Cardiac septum (tissue), 1 donor: Measurements from ENCODE around the gene TMEM79. TPM values are rescaled to one million over a fixed set of nuclear protein-coding genes. Genes with fewer than 3 reads are reported as not detected.
A peak's percentile ranks its signal among the peaks of the same experiment; 100 is the strongest.
"Not testable (repeated sequence)": the region's sequence is repeated elsewhere in the genome, so short reads cannot be mapped to it uniquely, and the experiment has no call there.

Source experiments
- DNase-seq: peaks from one replicate; pipeline ENCODE4 v3.0.0-alpha.2; 2020; ENCODE audit warnings: low spot score
- intact Hi-C: fragments of 100-400 bp; cut with DNase I; formaldehyde crosslinking; loops from one replicate; pipeline ENCODE4 v1.14.0; 2022
- total RNA-seq: library from RNA; stranded (reverse); fragmentation: NEBNext Ultra II Directional; extraction: Animal tissue kit (Norgen Biotek cat#: 25700); gene quantifications from one replicate; pipeline ENCODE4 v1.2.1, GENCODE V29; 2021
- donor health status: DM: no; HTN: no; CAD: no.

The TMEM79 gene
- total RNA-seq, 1 donor from 2014 or later = 2.2 TPM

DNA sequence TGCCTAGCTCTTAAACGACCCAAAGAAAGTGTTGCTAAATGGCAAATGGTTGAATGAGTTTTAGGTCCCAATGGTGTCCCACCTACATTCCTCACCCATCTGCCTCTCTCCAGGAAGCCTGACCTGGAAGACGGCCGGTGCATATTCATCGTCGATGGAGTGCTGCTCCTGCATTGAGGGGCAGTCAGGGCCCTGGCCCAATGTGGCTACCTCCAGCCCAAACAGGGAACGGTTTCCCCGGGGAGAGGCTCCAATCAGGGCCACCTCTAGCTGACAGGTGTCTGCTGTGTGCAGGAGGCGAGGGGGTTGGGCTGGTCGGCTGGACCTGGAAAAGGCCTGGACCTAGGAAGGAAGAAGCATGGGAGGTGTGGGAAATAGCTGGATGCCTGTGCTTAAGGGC, 9.8 kb downstream of the TMEM79 start:
- no peak for DNase-seq

DNA sequence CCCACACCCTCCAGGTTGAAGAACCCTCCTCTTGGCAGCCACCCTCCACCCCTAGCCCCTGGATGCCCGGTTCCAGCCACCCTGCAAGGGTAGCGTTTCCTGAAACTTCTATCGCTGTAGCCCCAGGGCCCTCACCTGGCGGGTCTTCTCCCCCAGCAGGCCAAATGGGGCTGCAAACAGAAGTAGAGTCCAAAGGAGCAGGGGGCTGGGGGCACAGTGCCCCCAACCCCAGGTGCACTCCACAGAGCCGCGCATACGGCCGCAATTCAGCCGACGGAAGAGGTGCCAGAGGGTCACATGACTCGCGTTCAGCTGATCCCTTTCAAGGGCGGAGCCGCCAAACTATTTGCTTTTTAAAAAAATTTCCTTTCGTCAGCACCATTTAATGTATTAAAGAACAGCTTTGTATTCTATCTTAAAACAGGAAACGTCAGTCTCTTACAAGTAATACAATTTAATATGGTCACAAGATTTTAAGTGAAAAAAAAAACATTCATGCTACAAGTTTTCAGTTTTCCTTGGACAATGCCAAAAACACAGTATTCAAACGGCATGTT, 11.3 kb downstream of the TMEM79 start, which contains the start of gene GLMP:
Gene GLMP (minus strand): TSS at position 289 of the 557 bp plus-strand sequence. CDS start 34 bp downstream, at position 255.
- DNase-seq = peak; percentile 88
- intact Hi-C loops = no loop called here

More for the DNA sequence above, 9.8 kb downstream of the TMEM79 start:
- intact Hi-C loops = no loop called here

DNA sequence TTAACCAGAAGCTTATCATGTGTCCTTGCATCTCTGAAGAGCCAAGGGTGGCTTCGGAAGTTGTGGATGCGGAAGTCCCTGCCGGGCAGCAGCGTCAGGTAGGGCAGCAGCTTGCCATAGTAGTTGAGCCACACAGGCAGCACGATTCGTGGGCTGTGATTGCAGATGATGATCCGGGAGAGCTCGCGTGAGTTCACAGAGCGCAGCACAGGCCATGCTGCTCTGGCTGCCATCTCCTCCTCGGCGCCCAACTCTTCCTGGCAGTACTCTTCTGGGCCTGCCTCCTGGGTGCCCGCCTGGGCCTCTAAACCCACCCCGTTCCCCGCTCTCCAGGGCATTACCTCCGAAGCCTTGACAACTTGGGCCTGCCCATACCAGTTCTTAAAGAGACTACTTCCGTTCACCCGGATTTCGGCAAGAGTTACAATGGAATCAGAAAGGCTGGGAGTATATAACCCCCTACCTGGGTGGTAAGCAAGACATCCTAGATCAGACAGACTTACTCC, 14.8 kb downstream of the TMEM79 start, which contains the start of gene VHLL:
Gene VHLL (minus strand): TSS at position 456 of the 506 bp plus-strand sequence. CDS start 118 bp downstream, at position 338.
- DNase-seq = no peak
- intact Hi-C loops = no loop called here

DNA sequence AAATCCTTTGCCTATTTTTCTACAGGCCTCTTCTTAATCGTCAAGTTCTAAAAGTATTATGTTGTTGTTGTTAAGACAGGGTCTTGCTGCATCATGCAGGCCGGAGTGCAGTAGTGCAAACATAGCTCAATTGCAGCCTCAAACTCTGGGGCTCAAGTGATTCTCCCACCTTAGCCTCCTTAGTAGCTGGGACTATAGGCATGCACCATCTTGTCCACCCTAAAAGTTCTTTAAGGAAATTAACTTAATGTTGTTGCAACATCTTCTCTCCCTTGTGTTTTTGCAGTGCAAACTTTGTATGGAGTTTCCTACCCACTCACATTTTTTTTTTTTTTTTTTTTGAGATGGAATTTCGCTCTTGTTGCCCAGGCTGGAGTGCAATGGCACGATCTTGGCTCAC, 19.1 kb downstream of the TMEM79 start:
- intact Hi-C loops = no loop called here
- DNase-seq = no peak

DNA sequence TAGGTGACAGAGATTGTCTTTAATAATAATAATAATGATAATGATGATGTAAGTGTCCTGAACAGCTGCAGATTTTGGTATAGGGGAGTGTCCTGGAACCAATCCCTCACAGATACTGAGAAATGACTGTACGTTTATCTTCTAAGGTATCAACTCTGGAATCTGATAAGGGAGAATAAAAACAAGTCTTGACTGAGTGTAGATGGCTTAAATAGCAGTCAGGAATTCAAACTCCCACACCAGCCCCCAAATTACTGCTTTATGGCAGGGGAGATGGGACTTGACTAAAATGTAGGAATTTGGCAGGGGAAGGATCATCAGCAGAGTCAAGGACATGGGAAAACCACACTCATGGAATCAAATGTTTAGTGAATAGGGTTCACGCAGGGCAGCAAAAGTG, 21.1 kb downstream of the TMEM79 start:
- no peak for DNase-seq
- intact Hi-C loops = no loop called here

DNA sequence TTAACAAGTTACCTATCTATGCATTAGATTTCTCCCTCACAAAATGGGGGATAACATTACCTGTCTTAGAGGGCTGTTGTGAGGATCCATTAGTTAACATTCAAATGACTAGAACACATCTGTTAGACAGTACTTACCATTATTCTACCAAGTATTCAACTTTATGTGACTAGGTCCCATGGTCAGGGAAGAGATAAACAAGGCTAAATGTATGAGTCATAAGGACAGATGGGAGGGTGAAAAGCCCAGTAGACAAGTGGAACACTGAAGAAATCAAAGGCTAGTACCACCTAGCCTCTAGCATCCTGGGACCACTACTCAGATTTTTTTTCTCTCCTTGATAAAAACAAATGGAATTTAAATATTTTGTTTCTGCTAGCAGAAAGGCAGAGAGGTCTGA, 24.0 kb downstream of the TMEM79 start:
- DNase-seq = no peak

DNA sequence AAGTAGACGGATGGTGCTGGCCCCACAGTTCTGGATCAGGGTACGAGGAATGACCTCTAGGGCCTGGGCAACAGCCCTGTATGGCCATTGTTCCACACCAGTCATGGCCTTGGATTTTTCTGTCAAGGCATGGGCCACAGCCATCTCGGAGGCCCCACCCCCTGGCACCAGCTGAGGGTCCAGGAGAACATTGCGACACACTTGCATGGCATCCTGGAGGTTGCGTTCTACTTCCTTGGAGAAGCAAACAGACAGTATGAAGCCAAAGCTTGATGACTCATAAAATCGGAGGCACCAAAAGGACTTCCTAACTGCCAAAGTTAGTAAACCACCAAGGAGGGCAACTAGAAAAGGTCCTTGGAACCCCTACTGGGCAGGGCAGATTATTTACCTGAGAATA, 26.8 kb downstream of the TMEM79 start:
- intact Hi-C loops = loop anchor here (10.0 kb wide), 1 partner anchor 176 kb away; no protein-coding TSS in a partner anchor
- no peak for DNase-seq

More for the DNA sequence above, 24.0 kb downstream of the TMEM79 start:
- intact Hi-C loops = no loop called here

DNA sequence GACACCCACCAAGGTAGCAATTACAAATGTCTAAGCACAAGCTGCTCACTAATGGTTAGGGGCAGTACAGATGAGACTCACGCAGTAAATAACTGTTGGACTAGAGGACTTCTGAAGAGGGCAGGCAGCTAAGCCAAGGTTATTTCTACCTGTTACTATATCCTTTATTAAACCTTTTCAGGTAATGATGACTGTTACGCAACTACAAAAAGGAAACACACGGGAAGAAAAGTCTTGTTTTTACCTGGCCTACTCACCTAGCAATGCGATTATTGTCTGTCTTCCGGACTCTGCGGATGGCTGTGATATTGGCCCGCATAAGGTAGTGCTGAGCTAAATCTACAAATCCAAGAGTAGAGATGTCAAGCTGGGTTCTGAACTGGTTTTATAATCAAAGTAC, 32.8 kb downstream of the TMEM79 start:
- intact Hi-C loops = loop anchor here (10.0 kb wide), 1 partner anchor 182 kb away; no protein-coding TSS in a partner anchor
- no peak for DNase-seq

DNA sequence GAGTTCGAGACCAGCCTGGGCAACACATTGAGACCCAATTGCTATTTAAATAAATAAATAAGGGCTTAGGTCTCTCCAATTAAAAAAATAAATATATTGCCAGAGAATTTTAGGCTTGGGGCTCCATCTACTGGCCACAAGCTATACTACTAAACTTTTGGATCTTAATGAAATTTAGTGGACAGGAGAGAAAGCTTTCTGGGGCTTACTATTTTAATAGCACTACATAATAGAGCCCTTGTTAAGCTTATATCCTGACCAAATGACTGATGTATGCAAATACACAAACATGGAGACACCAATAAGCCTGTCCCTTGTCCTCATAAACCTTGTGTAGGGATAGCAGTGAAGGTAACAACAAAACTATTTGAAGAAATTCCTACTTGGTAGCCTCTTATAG, 35.5 kb downstream of the TMEM79 start:
- intact Hi-C loops = loop anchor here (5.0 to 10.0 kb wide), 2 partner anchors 52 to 185 kb away; no protein-coding TSS in a partner anchor

DNA sequence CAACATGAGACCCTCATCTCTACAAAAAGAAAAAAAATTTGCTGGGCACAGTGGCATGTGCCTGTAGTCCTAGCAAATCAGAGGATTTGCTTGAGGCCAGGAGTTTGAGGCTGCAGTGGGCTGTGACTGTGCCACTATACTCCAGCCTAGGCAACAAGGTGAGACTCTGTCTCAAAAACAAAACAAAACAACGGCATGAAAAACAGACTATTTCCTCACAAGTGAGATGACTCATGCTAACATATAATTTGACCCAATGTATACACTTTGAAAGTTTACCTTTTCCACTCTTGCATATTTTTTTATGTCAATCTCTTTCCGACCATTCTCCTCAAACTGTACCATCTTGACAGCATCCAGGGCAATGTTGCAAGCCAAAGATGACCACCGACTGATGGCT, 36.4 kb downstream of the TMEM79 start:
- no peak for DNase-seq
- intact Hi-C loops = loop anchor here (5.0 kb wide), 1 partner anchor 53 kb away; no protein-coding TSS in a partner anchor

More for the DNA sequence above, 35.5 kb downstream of the TMEM79 start:
- no peak for DNase-seq

DNA sequence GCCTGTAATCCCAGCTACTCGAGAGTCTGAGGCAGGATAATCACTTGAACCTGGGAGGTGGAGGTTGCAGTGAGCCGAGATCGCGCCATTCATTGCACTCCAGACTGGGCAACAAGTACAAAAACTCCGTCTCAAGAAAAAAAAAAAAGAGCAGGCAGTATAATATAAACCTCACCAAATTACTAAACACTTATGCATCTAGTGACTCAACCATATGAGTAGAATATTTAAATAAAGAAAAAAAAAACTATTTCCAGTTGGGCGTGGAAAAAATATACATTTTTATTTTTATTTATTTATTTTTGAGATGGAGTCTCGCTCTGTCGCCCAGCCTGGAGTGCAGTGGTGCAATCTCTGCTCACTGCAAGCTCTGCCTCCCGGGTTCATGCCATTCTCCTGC, 39.1 kb downstream of the TMEM79 start:
- not testable (repeated sequence) for DNase-seq
- intact Hi-C loops = loop anchor here (5.0 kb wide), 1 partner anchor 56 kb away; no protein-coding TSS in a partner anchor

DNA sequence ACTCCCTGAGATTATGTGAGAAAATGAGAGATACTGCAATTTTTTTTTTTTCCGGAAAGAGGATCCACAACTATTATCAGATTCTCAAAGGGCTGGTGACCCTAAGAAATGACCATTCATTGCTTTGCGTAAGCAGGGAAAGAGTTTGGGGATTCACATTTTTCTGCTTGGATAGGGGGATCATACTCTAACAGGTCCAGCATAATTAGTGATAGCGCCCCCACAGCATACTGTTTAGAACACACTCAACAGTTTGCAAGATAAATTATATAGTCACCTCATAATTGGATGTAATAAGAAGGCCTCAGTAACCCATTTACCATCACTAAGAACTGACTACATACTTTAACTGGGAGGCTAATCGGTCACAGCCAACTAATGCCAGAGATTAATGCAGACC, 52.1 kb downstream of the TMEM79 start:
- no peak for DNase-seq
- intact Hi-C loops = no loop called here

DNA sequence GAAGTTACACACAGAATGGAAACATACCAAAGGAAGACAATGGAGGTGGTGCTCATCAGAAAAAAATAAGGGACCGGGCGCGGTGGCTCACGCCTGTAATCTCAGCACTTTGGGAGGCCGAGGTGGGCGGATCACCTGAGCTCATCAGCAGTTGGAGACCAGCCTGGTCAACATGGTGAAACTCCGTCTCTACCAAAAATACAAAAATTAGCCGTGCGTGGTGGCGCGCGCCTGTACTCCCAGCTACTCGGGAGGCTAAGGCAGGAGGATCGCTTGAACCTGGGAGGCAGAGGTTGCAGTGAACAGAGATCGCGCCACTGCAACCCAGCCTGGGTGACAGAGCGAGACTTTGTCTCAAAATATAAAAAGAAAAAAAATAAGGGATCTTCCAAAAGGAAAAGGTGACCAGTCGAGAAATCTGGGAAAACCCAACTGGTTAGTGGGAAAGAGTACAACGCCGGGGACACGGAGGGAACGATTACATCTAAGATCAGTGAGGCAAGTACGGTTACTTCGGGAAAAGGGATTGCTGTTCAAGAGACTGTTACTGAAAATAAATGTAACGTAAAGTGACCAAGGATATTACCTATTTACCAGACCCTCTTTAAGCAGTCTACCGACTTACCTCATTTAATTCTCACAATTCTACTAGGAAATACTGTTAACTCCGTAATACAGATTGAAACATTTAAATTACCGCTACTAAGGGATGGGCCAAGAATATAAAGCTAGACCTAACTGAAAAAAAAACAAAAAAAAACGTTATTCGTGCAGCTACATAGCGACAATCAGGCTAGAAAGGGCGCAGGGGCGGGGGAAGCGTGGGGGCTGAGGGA, 53.1 kb downstream of the TMEM79 start:
- DNase-seq = no peak
- intact Hi-C loops = no loop called here

DNA sequence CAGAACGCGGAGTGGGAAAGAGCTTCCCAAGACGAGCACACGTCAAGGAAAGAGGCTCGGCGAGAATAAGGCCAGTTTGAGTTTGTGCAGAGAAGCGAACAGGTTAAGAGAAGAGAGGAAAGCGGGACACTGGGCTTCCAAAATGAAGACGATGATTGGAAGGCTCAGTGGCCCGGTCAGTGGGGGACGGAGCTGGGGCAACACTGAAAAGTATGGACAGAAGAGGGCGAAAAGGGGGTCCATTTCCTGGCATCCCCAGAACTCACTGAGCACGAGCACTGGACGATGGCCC, 53.7 kb downstream of the TMEM79 start:
- intact Hi-C loops = no loop called here

DNA sequence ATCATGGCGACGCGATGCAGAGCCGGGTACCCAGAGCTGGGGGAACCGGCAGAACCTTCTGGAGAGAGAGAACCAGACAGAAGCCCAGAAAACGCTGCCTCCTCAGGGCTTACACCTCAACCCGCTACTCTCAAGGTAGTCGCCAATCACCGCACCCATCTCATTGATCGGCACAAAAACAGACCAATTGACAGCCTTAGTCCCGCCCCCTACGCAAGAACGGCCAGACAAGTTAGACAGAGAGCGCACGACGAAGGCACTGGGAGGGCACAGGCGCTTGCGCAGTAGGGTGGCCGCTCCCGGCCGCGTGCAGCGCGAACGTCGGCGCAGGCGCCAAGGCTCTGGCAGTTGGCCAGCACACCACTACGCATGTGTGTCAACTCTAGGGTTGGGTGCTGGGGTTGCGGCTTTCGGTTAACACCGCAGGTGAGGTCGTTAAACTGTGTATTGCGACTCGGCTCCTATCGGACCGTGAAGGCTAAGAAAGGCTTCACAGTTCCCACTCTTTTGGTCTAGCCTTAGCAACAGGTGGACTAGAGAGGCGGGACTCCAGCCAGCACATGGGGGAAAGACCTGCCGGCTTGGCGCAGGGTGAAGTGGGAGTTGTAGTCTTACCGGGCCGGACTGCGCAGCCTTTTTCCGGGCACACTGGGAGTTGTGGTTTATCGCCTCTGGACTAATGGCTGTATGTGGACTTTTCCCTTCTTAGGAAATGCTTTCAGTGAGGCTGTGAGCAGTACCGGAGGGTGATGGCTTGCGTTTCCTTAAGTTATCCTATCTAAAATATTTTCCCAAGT, 54.3 kb downstream of the TMEM79 start, which contains the start of the genes CCT3 and TSACC:
Gene CCT3 (minus strand): TSS at position 113 of the 797 bp plus-strand sequence. CDS start 108 bp downstream, at position 5.
Gene TSACC (plus strand): TSS at position 347 of the 797 bp plus-strand sequence. CDS start 1,232 bp downstream, outside the sequence.
- peak; percentile 99 for DNase-seq
- intact Hi-C loops = no loop called here

More for the DNA sequence above, 53.7 kb downstream of the TMEM79 start:
- DNase-seq = no peak

Other genes with a start within 250 kb of the TMEM79 start
- gene UBQLN4, start 230.5 kb upstream of the TMEM79 start, total RNA-seq = 26.3 TPM
- gene LAMTOR2, start 229.5 kb upstream of the TMEM79 start, total RNA-seq = 49.8 TPM
- gene RAB25, start 223.2 kb upstream of the TMEM79 start, total RNA-seq = not detected
- gene MEX3A, start 201.9 kb upstream of the TMEM79 start, total RNA-seq = 0.24 TPM
- 298 TPM for gene LMNA, start 169.6 kb upstream of the TMEM79 start, total RNA-seq
- 2.7 TPM for gene SEMA4A, start 130.7 kb upstream of the TMEM79 start, total RNA-seq
- 15.4 TPM for gene SLC25A44, start 90.2 kb upstream of the TMEM79 start, total RNA-seq
- gene PMF1, start 71.3 kb upstream of the TMEM79 start, total RNA-seq = 54.3 TPM
- 0.78 TPM for gene BGLAP, start 42.1 kb upstream of the TMEM79 start, total RNA-seq
- gene PAQR6, start 36.3 kb upstream of the TMEM79 start, total RNA-seq = 2.6 TPM
- 112 TPM for gene SMG5, start 1.5 kb upstream of the TMEM79 start, total RNA-seq
- 15.2 TPM for gene GLMP, start 11.4 kb downstream of the TMEM79 start, total RNA-seq
- not detected for gene VHLL, start 15.0 kb downstream of the TMEM79 start, total RNA-seq
- gene CCT3, start 54.0 kb downstream of the TMEM79 start, total RNA-seq = 127 TPM
- gene TSACC, start 54.2 kb downstream of the TMEM79 start, total RNA-seq = not detected
- not detected for gene RHBG, start 84.9 kb downstream of the TMEM79 start, total RNA-seq
- gene MEF2D, start 216.4 kb downstream of the TMEM79 start, total RNA-seq = 93.1 TPM